Fibroblast of skin of left quadriceps (primary cell): ENCODE results near the gene RAB30.
"Not testable (repeated sequence)": the region's sequence is repeated elsewhere in the genome, so short reads cannot be mapped to it uniquely, and the experiment has no call there.

Experiments used
- DNase-seq, 2 experiments: peaks; one replicate each; pipeline ENCODE4 v3.0.0-alpha.2; 2013; ENCODE audit warnings: low read depth in 2 of 2

The RAB30 gene

DNA sequence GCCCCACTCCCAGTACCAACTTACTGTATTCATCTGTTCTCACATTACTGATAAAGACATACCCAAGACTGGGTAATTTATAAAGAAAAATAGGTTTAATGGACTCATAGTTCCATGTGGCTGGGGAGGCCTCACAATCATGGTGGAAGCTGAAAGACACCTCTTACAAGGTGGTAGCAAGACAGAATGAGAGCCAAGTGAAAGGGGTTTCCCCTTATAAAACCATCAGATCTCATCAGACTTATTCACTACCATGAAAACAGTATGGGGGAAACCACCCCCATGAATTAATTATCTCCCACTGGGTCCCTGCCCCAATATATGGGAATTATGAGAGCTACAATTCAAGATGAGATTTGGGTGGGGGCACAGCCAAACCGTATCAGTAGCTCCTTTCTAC is 126.7 kb downstream of the RAB30 start:
- DNase-seq = not testable (repeated sequence)

DNA sequence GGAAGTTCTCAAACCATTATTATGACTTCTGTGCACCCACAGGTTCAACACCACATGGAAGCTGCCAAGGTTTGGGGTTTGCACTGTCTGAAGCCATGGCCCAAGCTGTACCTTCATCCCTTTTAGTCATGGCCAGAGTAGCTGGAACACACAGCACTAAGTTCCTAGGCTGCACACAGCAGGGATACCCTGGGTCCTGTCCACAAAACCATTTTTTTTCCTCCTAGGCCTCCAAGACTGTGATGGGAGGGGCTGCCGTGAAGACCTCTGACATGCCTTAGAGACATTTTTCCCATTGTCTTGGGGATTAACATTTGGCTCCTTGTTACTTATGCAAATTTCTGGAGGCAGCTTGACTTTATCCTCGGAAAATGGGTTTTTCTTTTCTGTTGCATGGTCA is 127.5 kb downstream of the RAB30 start:
- DNase-seq = no peak

DNA sequence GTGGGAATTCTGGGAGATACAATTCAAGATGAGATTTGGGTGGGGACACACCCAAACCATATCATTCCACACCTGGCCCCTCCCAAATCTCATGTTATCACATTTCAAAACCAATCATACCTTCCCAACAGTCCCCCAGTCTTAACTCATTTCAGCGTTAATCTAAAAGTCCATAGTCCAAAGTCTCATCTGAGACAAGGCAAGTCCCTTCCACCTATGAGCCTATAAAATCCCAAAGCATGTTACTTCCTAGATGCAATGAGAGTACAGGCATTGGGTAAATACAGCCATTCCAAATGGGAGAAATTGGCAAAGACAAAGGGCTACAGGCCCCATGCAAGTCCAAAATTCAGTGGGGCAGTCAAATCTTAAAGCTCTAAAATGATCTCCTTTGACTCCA is 128.3 kb downstream of the RAB30 start:
- DNase-seq = not testable (repeated sequence)

DNA sequence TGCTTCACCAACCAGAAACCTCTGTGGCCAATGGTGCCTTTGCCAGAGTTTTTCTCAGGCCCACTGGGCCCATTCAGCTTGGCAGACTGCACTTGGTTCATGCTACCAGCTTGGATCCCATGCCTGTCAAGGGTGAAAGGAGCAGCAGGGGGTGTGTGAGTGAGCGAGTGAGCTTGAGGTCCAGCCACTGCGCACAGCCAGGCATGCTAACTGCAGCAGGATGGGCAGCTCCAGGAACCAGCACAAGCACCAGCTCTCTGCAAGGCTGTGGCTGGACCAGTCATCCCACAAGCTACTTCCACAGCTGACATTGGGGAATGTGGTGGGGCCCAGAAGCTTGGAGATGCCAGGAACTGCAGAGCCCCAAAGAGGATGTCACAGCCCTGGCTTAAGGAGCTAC is 129.3 kb downstream of the RAB30 start:
- DNase-seq = no peak

DNA sequence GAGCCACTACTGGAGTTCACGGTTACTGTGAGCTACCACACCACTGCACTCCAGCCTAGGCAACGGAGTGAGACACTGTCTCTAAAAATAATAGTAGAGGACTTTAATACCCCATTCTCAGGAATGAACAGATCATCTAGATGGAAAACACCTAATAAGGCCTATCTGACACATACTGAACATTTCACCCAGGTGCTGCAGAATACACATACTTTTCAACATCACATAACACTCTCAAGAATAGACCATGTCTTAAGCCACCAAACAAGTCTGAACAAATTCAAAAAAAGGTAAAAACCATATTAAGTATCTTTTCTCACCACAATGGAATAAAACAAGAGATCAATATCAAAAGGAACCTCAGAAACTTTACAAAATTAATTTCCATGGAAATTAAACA is 132.2 kb downstream of the RAB30 start:
- DNase-seq = no peak

DNA sequence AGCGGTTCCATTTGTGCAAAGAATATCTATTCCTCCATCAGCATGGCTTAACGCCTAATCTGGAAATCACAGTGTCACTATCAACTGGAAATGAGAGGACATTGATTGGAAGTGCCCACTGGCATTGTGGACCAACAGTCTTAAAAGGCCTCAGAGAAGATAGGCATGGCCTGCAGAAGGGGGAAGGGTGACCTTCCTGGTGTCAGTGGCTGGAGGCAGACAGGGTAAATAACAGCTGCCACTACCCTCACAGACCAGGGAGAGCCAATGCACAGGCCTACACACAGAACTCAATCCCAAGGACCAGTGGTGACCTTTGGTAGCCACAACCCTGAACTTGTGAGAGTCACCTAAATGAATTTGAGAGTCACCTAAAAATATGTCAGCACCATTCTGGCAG is 134.1 kb downstream of the RAB30 start:
- no peak for DNase-seq

DNA sequence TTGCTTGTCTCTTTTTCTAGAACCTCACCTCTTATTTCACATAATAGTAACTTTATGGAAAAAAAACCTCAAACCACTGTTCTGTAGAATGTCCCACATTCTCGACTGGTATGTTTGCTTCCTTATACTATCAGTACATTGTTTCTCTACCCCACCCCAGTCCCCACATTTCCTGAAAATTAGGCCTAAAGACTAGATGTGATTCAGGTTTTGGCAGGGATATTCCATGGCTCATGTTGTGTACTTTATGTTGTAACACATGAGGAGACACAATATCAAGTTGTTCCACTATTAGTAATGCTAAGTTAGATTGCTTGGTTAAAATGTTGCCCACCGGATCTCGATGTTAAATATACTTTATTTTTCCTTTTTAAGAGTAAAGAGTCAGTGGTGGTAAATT is 135.4 kb downstream of the RAB30 start:
- DNase-seq = no peak

DNA sequence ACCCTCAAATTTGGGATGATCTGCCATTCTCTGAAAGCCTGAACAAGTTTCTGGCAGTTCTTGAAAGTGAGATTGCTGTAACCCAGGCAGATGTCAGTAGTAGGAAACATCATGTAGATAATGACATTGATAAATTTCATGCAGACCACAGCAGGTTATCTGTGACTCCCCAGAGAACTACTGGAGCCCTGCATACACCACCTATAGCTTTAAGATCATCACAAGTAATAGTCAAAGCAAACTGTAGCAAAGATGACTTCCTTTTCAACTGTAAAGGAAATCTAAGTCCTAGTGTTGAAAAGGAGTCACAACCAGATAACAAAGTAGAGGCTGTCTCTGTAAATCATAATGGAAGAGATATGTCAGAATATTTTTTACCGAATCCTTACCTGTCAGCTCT is 139.1 kb downstream of the RAB30 start:
- no peak for DNase-seq

DNA sequence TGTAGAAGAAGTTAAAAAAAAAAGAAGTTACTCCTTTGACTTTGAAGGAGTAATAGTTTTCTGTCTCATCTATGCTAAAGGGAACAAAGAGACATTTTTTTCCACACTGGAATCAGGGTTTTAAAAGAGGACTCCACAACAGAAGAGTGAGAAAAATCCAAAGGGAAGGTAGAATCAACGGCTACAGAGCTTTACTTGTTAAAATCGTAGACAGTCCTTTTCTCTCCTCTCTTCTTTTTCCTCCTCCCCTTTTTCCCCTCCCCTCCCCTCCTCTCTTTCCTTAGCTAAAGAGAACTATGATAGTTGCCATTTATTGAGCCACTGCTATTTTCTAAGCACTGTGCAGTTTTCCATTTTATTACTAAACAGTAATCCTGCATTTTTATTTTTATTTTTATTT is 141.0 kb downstream of the RAB30 start:
- DNase-seq = no peak

DNA sequence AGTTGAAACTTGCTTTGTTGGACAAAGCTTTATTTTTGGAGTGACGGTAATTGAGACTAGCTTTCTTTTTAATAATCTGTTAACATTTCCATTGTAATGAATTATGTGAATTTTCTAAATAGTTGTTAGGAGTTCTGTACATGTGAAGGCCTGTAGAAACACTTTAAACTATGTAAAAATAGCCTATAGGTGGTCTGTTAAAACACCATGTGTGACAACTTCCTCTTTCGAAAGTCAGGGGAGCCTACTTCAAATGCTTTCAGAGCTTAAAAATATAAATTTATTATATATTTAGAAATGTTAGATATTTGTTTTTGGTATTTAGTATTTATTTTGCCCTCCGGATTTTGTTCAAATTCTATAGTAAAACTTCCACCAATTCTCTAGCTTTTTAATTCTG is 141.5 kb downstream of the RAB30 start:
- no peak for DNase-seq

DNA sequence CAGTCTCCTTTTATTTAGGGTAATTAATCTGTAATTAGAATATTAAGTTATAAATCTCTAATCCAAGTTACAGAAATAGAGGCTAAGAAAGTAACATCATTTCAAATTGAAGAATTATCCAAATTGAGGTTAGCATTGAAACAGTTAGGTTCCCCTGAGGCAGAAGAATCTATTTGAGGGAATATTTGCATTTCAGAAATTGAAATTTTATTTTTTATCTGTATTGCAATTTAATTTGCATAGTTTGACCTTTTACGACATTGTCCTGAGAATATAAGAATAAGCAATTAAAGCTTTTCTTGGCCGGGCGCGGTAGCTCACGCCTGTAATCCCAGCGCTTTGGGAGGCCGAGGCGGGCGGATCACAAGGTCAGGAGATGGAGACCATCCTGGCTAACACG is 142.6 kb downstream of the RAB30 start:
- no peak for DNase-seq

DNA sequence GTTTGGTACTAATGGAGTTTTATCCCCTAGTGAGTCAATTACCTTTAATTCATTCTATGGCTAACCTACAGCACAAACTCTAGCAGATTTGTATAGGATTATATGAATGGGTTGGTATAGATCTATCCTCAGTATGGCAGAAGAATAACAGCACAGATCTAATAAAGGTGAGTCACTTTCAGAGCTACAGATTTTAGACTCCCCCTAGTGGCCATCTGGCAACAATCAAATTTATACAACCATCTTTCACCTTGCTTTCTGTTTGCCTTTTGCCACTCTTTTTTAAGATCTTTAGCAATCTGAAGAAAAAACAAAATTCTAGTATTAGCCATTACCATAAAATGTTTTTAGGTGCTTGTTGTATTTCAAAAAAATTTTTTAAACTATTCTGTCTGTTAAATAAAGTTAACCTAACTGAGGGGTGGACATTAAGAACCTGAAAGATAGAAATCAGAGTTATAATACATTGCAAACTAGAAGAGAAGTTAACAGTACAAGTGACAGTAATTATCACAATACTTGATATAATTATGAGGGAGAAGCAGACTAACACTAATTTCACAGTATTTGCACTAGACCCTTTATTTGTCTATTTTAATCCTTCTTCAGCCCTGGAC is 144.3 kb downstream of the RAB30 start:
- peak; percentile 23 to 25 for DNase-seq

DNA sequence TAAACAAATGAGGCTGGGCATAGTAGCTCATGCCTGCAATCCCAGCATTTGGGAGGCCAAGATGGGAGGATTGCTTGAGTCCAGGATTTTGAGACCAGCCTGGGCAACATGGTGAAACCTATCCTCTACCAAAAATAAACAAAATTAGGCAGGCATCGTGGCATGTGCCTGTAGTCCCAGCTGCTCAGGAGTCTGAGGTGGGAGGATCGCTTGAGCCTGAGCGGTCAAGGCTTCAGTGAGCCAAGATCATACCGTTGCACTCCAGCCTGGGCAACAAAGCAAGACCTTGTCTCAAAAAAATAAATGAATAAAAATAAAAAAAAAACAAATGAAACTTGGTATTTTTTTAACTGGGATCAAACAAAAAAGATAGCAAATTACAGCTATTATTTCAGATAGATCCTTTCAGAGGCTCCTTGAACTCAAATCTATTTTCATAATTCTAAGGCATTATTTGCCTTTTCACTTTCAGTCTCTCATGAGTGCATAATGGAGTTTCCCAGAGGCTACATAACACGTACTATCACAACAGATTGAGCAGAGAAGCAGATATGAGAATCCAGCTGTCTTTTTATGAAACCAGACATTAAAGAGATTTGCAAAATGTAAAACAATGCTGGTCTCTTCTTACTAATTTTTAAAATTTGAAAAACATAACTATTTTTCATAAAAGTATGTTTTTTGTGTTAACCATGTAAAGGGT is 147.0 kb downstream of the RAB30 start:
- DNase-seq = no peak
